ENCODE measurements around the gene BCL7A.

GRCh38 chr12:121996945-121997612 lies 24.6 kb upstream of the BCL7A start:
- TF ChIP-seq CTCF (conservative IDR thresholded peaks at IDR 0.05) (no peak), EZH2 (IDR thresholded peaks at IDR 0.05; ENCODE audit: low read depth) (no peak)

All from PC-9 (cell line).